Measurements from ENCODE around the gene COLEC11. TPM values are rescaled to one million over a fixed set of nuclear protein-coding genes. Genes with fewer than 3 reads are reported as not detected.

Gene COLEC11
- total and polyA plus RNA-seq, 2 donors from 2014 or later, result 7.6 to 34.6 TPM

GRCh38 chr2:3620834-3621233 lies 25.9 kb downstream of the COLEC11 start:
- DNase-seq, result no peak
- intact Hi-C loops (cut with DNase I), result no loop called here

GRCh38 chr2:3622967-3623366 lies 28.1 kb downstream of the COLEC11 start:
- Histone ChIP-seq H3K9me3 (ENCODE audit: control insufficient read depth in 2 of 3, insufficient read depth in 1 of 3, low read length in 3 of 3) (no peaks in the 10 kb centered on the region), H3K4me1 (ENCODE audit: control insufficient read depth in 2 of 3, insufficient read depth in 2 of 3, low read depth in 1 of 3, low read length in 3 of 3) (peaks cover 0 to 13% (median 0%) of the 10 kb centered on the region in 3 donors), H3K27ac (ENCODE audit: low read depth in 2 of 2, low read length in 2 of 2) (no peak overlapping the region), H3K4me3 (ENCODE audit: low read length in 3 of 3) (no peak overlapping the region), H3K27me3 (ENCODE audit: control insufficient read depth, insufficient read depth, low read length) (no peaks in the 10 kb centered on the region), H3K9ac (ENCODE audit: low read length in 3 of 3) (no peak overlapping the region), H3K36me3 (ENCODE audit: control insufficient read depth in 2 of 3, insufficient read depth in 3 of 3, low read length in 3 of 3) (peaks cover 0 to 5% (median 0%) of the 10 kb centered on the region in 3 donors)
- no peak for TF ChIP-seq CTCF (IDR thresholded peaks at IDR 0.05; ENCODE audit: borderline replicate concordance, extremely low read depth, insufficient read depth)
- intact Hi-C loops (cut with DNase I), result no loop called here
- no peak for FAIRE-seq
- DNase-seq, result no peak

More at GRCh38 chr2:3620834-3621233, 25.9 kb downstream of the COLEC11 start:
- H3K27me3 ChIP-seq (ENCODE audit: control insufficient read depth, insufficient read depth, low read length), result no peaks in the 10 kb centered on the region
- no peaks in the 10 kb centered on the region for H3K4me1 ChIP-seq (ENCODE audit: control insufficient read depth in 2 of 3, insufficient read depth in 2 of 3, low read depth in 1 of 3, low read length in 3 of 3)
- no peak for TF ChIP-seq CTCF (IDR thresholded peaks at IDR 0.05; ENCODE audit: borderline replicate concordance, extremely low read depth, insufficient read depth)
- no peaks in the 10 kb centered on the region for H3K9me3 ChIP-seq (ENCODE audit: control insufficient read depth in 2 of 3, insufficient read depth in 1 of 3, low read length in 3 of 3)
- no peak for FAIRE-seq
- no peaks in the 10 kb centered on the region for H3K36me3 ChIP-seq (ENCODE audit: control insufficient read depth in 2 of 3, insufficient read depth in 3 of 3, low read length in 3 of 3)
- H3K4me3 ChIP-seq (ENCODE audit: low read length in 3 of 3), result no peak overlapping the region
- H3K9ac ChIP-seq (ENCODE audit: low read length in 3 of 3), result no peak overlapping the region
- H3K27ac ChIP-seq (ENCODE audit: low read depth in 2 of 2, low read length in 2 of 2), result no peak overlapping the region

- no peaks in the 10 kb centered on the region for H3K9me3 ChIP-seq (ENCODE audit: control insufficient read depth in 2 of 3, insufficient read depth in 1 of 3, low read length in 3 of 3)
- DNase-seq (peak in 1 of 5 donors; percentile 15), FAIRE-seq (no peak)
- H3K4me3 ChIP-seq (ENCODE audit: low read length in 3 of 3), result no peak overlapping the region
- no peak overlapping the region for H3K27ac ChIP-seq (ENCODE audit: low read depth in 2 of 2, low read length in 2 of 2)
- H3K27me3 ChIP-seq (ENCODE audit: control insufficient read depth, insufficient read depth, low read length), result no peaks in the 10 kb centered on the region
- intact Hi-C loops (cut with DNase I), result no loop called here
- H3K36me3 ChIP-seq (ENCODE audit: control insufficient read depth in 2 of 3, insufficient read depth in 3 of 3, low read length in 3 of 3), result peaks cover 0 to 5% (median 0%) of the 10 kb centered on the region in 3 donors
- peaks cover 0 to 13% (median 0%) of the 10 kb centered on the region in 3 donors for H3K4me1 ChIP-seq (ENCODE audit: control insufficient read depth in 2 of 3, insufficient read depth in 2 of 3, low read depth in 1 of 3, low read length in 3 of 3)
- TF ChIP-seq CTCF (IDR thresholded peaks at IDR 0.05; ENCODE audit: borderline replicate concordance, extremely low read depth, insufficient read depth), result no peak
- H3K9ac ChIP-seq (ENCODE audit: low read length in 3 of 3), result no peak overlapping the region
Measured at GRCh38 chr2:3624059-3624794, 29.3 kb downstream of the COLEC11 start.

Measured in kidney (tissue), 14 donors.